ENCODE data around the gene MTARC2. TPM values are rescaled to one million over a fixed set of nuclear protein-coding genes. Genes with fewer than 3 reads are reported as not detected.

MTARC2 gene
- polyA plus RNA-seq, 1 donor (not counting 4 experiments of a cell fraction or from before 2014, with no cell fraction given): 0.75 TPM

DNA sequence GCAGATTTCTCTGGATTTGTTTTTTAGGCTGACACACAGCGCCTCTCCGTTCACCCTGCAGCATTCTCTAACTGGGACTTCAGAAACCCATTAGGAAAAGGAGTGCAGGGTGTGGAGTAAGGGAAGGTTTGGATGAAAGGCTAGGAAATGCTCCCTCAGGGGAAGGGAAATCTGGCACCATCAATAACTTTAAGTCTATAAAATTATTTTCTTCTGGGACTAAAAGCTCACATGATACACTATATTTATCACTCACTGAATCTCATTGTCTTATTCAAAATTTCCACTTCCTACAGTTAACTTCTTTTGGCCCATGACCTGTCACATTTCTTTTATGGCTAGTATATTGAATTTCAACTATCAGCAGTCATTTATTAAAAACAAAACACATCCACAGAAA, 85.3 kb downstream of the MTARC2 start:
- TF ChIP-seq, protein P1, sequence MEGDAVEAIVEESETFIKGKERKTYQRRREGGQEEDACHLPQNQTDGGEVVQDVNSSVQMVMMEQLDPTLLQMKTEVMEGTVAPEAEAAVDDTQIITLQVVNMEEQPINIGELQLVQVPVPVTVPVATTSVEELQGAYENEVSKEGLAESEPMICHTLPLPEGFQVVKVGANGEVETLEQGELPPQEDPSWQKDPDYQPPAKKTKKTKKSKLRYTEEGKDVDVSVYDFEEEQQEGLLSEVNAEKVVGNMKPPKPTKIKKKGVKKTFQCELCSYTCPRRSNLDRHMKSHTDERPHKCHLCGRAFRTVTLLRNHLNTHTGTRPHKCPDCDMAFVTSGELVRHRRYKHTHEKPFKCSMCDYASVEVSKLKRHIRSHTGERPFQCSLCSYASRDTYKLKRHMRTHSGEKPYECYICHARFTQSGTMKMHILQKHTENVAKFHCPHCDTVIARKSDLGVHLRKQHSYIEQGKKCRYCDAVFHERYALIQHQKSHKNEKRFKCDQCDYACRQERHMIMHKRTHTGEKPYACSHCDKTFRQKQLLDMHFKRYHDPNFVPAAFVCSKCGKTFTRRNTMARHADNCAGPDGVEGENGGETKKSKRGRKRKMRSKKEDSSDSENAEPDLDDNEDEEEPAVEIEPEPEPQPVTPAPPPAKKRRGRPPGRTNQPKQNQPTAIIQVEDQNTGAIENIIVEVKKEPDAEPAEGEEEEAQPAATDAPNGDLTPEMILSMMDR (optimal IDR thresholded peaks at IDR 0.05 in 1 of 3, IDR thresholded peaks at IDR 0.05 in 1 of 3, conservative IDR thresholded peaks at IDR 0.05 in 1 of 3; ENCODE audit: extremely low read depth in 1 of 3, insufficient read depth in 2 of 3, low read length in 3 of 3): no peak
- no peak for TF ChIP-seq EZH2 (IDR thresholded peaks at IDR 0.05; ENCODE audit: low read length)
- no peaks in the 10 kb centered on the region for H3K36me3 ChIP-seq (ENCODE audit: control insufficient read depth in 2 of 2, extremely low read depth in 1 of 2, insufficient read depth in 2 of 2, low read length in 2 of 2)
- H2AFZ ChIP-seq (ENCODE audit: control insufficient read depth, low read length): no peak overlapping the region
- no peaks in the 10 kb centered on the region for H3K79me2 ChIP-seq (ENCODE audit: control insufficient read depth, insufficient read depth, low read length)
- FAIRE-seq: no peak
- H3K9me1 ChIP-seq (ENCODE audit: control insufficient read depth, extremely low read depth, insufficient read depth, low read length): no peaks in the 10 kb centered on the region
- no peak overlapping the region for H3K9ac ChIP-seq (ENCODE audit: control insufficient read depth, extremely low read depth, insufficient read depth, low read length)
- no peaks in the 10 kb centered on the region for H3K9me3 ChIP-seq (ENCODE audit: control insufficient read depth, low read depth, low read length)
- H3K27ac ChIP-seq (ENCODE audit: control insufficient read depth, insufficient read depth, low read length): no peak overlapping the region
- no peaks in the 10 kb centered on the region for H3K4me1 ChIP-seq (ENCODE audit: control insufficient read depth, extremely low read depth, insufficient read depth, low read length)
- no peak for DNase-seq (ENCODE audit: low read depth, low spot score)
- H3K4me3 ChIP-seq (ENCODE audit: control insufficient read depth in 2 of 3, extremely low read depth in 1 of 3, insufficient read depth in 2 of 3, low read depth in 1 of 3, low read length in 3 of 3): no peak overlapping the region
- H4K20me1 ChIP-seq (ENCODE audit: control insufficient read depth, extremely low read depth, insufficient read depth, low read length): no peaks in the 10 kb centered on the region
- dilution Hi-C loops (cut with MboI; ENCODE audit: extremely low pct_ligation_motif_present, low sequenced_read_pairs): no loop called here
- no peaks in the 10 kb centered on the region for H3K27me3 ChIP-seq (ENCODE audit: control insufficient read depth, extremely low read depth, insufficient read depth, low read length)
- no peak overlapping the region for H3K4me2 ChIP-seq (ENCODE audit: control insufficient read depth, extremely low read depth, insufficient read depth, low read depth, low read length)

Other genes with a start within 250 kb of the MTARC2 start
- 6.1 to 11.3 TPM (median 8.4 TPM) in 3 replicates for gene MARK1, start 220.2 kb upstream of the MTARC2 start, polyA plus RNA-seq
- 0.68 to 0.97 TPM (median 0.72 TPM) in 3 replicates for gene C1orf115, start 58.0 kb upstream of the MTARC2 start, polyA plus RNA-seq
- 0.68 to 2.1 TPM (median 2.1 TPM) in 3 replicates for gene MTARC1, start 38.6 kb downstream of the MTARC2 start, polyA plus RNA-seq
- gene HLX, start 131.1 kb downstream of the MTARC2 start, polyA plus RNA-seq: not detected in 3 replicates

Measured in keratinocyte (primary cell).